ENCODE results near the gene RELA.
"Not testable (repeated sequence)": the region's sequence is repeated elsewhere in the genome, so short reads cannot be mapped to it uniquely, and the experiment has no call there.

The RELA gene

GRCh38 chr11:65646958-65647701, 15.6 kb downstream of the RELA start:
- DNase-seq: no peak

- DNase-seq: no peak
Observed at GRCh38 chr11:65646288-65646957, 16.3 kb downstream of the RELA start.

- no peak for DNase-seq
Observed at GRCh38 chr11:65645710-65646109, 17.0 kb downstream of the RELA start.

DNA sequence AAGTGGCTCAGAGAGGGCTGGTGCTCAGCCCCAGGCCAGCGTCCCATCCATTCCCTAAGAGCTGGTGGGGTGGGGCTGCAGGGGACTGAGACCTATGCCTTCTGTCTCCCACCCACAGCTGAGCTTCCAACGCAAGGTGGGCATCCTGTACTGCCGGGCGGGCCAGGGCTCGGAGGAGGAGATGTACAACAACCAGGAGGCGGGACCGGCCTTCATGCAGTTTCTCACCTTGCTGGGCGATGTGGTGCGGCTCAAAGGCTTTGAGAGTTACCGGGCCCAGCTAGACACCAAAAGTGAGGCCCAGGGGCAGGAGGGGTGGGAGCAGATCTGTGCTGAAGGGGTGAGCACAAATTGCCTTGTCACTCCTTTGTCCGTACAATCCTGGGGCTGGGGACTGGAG, 17.9 kb downstream of the RELA start:
- no peak for DNase-seq

DNA sequence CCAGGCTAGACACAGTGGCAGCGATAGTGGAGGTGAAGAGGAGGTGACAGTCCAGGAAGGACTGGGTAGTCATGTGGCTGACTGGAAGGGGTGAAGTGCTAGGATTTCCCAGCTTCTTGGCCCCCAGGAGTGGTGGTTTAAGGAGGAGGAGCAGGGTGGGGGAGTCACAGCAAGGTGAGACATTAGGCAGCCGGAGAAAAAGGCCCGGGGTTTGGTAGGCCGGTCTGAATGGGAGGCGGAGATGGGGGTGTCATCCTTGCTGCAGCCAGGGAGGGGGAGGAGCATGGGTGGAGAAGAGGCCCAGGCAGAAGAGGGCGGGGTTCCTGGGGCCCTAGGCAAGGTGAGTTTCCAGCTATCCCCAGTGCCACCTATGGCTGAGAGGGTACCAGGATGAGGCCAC, 18.7 kb downstream of the RELA start:
- no peak for DNase-seq

DNA sequence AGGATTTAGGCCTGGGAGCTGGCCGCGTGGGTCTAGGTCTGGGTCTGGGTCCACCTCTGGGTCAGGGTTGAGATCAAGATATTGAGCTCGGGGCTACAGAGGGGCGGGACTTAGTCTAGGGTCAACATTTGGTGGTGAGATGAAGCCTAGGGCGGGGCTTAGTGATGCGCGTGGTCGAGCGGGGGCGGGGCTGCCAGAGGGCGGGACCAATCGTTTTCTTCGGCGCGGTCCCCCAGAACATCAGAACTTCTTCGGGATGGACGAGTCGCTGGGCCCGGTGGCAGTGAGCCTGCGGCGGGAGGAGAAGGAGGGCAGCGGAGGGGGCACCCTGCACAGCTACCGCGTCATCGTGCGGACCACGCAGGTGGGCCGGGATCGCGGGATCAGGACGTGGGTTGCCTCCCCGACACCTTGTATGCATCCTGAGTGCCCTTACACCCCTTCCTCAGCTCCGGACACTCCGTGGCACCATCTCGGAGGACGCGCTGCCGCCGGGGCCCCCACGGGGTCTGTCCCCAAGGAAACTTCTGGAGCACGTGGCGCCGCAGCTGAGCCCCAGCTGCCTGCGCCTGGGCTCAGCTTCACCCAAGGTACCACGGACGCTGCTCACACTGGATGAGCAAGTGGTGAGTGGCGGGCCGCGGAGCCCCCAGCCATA, 20.6 kb downstream of the RELA start:
- DNase-seq: no peak

DNA sequence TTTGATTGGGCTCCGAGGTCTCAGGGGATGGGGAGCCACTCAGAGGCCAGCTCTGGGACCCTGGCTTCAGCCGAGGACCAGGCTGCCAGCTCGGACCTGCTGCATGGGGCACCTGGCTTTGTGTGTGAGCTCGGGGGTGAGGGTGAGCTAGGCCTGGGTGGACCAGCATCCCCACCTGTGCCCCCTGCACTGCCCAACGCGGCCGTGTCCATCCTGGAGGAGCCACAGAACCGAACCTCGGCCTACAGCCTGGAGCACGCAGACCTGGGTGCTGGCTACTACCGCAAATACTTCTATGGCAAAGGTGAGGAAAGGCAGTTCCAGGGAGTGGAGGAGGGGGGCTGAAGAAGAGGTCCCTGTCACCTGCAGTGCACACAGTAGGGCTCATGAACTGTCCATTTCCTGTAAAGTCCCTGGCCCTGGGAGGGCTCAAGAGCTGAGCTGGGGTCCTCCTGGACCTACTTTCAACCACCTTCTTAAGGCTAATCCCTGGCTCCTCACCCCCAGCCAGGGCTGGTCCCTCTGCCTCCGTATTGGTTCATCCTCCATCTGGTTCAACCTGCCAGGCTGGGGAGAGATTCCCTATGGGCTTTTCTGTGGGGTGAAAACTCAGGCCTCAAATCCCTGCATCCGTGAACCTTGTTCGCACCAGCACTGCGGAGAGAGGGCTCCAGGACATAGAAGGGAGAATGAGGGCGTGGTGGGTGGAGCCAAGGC, 21.3 kb downstream of the RELA start:
- DNase-seq: no peak

GRCh38 chr11:65640483-65641296, 22.0 kb downstream of the RELA start:
- DNase-seq: no peak

GRCh38 chr11:65639623-65640482, 22.9 kb downstream of the RELA start:
- DNase-seq: no peak

DNA sequence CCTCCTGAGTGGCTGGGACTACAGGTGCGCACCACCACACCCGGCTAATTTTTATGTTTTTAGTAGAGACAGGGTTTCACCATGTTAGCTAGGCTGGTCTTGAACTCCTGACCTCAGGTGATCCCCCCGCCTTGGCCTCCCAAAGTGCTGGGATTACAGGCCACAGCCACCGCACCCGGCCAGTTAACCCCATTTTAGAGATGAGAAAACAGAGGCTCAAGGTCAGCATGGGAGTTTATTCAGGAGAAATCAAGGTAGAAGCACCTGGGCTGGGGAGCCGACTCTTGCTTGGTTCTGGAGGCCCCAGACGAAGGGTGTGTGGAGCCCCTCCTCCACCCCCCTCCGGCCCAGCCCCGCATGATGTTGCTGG, 23.5 kb downstream of the RELA start:
- DNase-seq: not testable (repeated sequence)

- DNase-seq: peak in 1 of 2 experiments; percentile 77
Observed at GRCh38 chr11:65637794-65638419, 24.8 kb downstream of the RELA start, which contains the start of gene SIPA1. Gene SIPA1 (plus strand): TSS chr11:65638101. CDS start chr11:65640922, 2,821 bp downstream.

DNA sequence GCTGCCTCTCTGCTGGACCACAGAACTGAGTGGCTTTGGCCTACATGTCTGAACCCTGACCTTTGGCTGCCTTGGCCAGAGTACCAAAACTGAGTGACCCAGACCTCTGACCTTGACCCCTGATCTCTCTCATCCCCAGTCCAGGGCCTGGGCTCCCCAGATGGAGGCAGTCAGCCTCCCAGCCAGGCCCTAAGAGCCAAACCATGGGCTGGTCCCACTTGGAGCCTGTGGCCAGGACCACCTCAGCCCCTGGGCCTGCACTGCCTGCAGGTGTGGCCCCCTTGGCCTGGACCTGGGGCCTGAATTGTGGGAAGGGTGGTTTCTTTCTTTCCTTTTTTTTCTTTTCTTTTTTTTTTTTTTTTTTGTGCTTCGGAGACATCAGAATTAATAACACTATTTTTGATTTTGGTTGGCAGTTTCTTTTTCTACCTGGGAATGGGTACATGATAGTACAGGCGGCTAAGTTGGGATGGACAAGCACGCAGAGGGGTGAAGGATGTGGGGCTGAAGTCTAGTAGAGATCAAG, 25.6 kb downstream of the RELA start:
- no peak for DNase-seq

DNA sequence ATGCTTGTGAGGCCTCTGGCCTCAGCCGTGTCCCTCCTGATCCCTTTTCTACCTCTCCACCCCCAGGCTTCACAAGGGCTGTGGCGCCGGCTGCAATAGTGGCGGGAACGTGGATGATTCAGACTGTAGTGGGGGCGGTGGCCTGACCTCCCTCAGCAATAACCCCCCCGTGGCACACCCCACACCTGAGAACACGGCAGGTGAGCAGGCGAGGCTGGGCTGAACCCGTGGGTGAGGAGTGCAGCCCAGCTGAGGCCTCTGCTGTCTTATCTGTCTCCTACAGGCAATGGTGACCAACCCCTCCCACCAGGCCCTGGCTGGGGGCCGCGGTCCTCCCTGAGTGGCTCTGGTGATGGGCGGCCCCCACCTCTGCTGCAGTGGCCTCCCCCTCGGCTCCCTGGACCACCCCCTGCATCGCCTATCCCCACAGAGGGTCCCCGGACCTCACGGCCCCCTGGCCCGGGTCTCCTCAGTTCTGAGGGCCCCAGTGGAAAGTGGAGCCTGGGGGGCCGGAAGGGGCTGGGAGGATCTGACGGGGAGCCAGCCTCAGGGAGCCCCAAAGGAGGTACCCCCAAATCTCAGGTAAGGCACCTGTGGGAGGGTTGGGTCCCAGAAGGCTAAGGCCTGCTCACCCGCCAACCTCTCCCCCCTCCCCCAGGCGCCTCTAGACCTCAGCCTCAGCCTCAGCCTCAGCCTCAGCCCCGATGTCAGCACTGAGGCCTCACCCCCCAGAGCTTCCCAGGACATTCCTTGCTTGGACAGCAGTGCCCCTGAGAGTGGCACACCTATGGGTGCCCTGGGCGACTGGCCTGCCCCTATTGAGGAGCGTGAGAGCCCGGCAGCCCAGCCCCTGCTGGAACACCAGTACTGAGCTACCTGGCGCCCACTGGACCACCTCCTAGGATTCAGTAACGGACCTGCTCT, 26.3 kb downstream of the RELA start:
- no peak for DNase-seq

- DNase-seq: no peak
Observed at GRCh38 chr11:65634905-65635731, 27.6 kb downstream of the RELA start.

DNA sequence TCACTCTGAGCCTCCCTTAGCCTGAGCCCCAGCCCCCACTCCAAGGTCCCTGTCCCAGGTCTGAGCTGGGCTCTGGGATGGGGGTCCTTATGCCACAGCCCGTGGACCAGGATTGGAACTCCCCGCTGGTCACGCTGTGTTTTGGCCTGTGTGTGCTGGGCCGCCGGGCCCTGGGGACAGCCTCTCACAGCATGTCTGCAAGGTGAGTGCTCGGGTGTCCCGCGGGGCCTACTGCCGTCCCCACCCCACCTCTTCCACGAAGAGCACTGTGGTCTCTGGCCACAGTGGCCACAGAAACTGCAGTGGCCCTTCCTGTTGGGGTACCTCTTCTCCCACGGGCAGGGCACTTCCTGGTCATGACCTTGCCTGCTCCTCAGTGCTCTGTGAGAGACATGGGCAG, 28.3 kb downstream of the RELA start:
- no peak for DNase-seq

DNA sequence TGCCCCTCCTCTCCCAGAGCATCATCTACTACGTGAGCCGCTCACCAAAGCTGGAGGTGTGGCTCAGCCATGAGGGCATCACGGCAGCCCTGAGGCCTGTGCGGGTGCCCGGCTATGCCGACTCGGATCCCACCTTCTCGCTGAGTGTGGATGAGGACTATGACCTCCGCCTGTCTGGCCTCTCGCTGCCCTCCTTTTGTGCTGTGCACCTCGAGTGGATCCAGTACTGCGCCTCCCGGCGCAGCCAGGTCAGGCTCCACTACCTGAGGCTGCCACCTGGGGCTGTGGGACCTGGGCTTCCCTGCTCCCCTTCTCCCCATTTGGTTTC, 28.6 kb downstream of the RELA start:
- no peak for DNase-seq

- DNase-seq: no peak
Observed at GRCh38 chr11:65633390-65634108, 29.2 kb downstream of the RELA start.

- DNase-seq: no peak
Observed at GRCh38 chr11:65630215-65630614, 32.5 kb downstream of the RELA start.

Measured in NCI-H446 (cell line).